Left forelimb (tissue), 1 donor: ENCODE data around the gene REXO4.
"Not testable (repeated sequence)": the region's sequence is repeated elsewhere in the genome, so short reads cannot be mapped to it uniquely, and the experiment has no call there.

Experiments used
- DNase-seq: peaks from one replicate; pipeline ENCODE4 v3.0.0-alpha.2; 2018; ENCODE audit warnings: low spot score

REXO4 gene

GRCh38 chr9:133417541-133418461, at the start of gene REXO4:
REXO4 (minus strand) TSS chr9:133418010; CDS start chr9:133417844, 166 bp downstream.
- peak; percentile 92 for DNase-seq

GRCh38 chr9:133467101-133467500, 49.3 kb upstream of the REXO4 start:
- DNase-seq = no peak

- no peak for DNase-seq
Measured at GRCh38 chr9:133465984-133466383, 48.2 kb upstream of the REXO4 start.

- no peak for DNase-seq
Measured at GRCh38 chr9:133464638-133465037, 46.8 kb upstream of the REXO4 start.

- no peak for DNase-seq
Measured at GRCh38 chr9:133463864-133464615, 46.2 kb upstream of the REXO4 start.

GRCh38 chr9:133463234-133463863, 45.5 kb upstream of the REXO4 start:
- DNase-seq = no peak

- DNase-seq = no peak
Measured at GRCh38 chr9:133461975-133462374, 44.2 kb upstream of the REXO4 start.

- DNase-seq = no peak
Measured at GRCh38 chr9:133460405-133461175, 42.8 kb upstream of the REXO4 start.

- DNase-seq = peak; percentile 97
Measured at GRCh38 chr9:133459476-133460404, 41.9 kb upstream of the REXO4 start, which contains the start of gene CACFD1. CACFD1 (plus strand) TSS chr9:133459978; CDS start chr9:133460067, 89 bp downstream.

GRCh38 chr9:133458643-133459312, 41.0 kb upstream of the REXO4 start:
- no peak for DNase-seq

GRCh38 chr9:133457748-133458147, 39.9 kb upstream of the REXO4 start:
- DNase-seq = no peak

GRCh38 chr9:133457233-133457632, 39.4 kb upstream of the REXO4 start:
- no peak for DNase-seq

- DNase-seq = no peak
Measured at GRCh38 chr9:133456409-133456808, 38.6 kb upstream of the REXO4 start.

GRCh38 chr9:133455936-133456335, 38.1 kb upstream of the REXO4 start:
- no peak for DNase-seq

- no peak for DNase-seq
Measured at GRCh38 chr9:133454943-133455673, 37.3 kb upstream of the REXO4 start.

- no peak for DNase-seq
Measured at GRCh38 chr9:133454325-133454724, 36.5 kb upstream of the REXO4 start.

- DNase-seq = no peak
Measured at GRCh38 chr9:133453651-133454050, 35.8 kb upstream of the REXO4 start.

- DNase-seq = no peak
Measured at GRCh38 chr9:133452562-133452961, 34.8 kb upstream of the REXO4 start.

- not testable (repeated sequence) for DNase-seq
Measured at GRCh38 chr9:133451865-133452264, 34.1 kb upstream of the REXO4 start.
